Astrocyte (in vitro differentiated cells and primary cell): ENCODE results near the gene KLF7. TPM values are rescaled to one million over a fixed set of nuclear protein-coding genes. Genes with fewer than 3 reads are reported as not detected.

Experiments
- DNase-seq: peaks from one replicate; pipeline ENCODE4 v3.0.0-alpha.2; 2010; ENCODE audit warnings: low read depth
- FAIRE-seq: peaks from 2 replicates; lab custom pipeline; 2011; peaks lifted over from hg19 to GRCh38; lab: Jason Lieb, UNC
- H2AFZ ChIP-seq: 2 replicates; pipeline ENCODE4 v1.6.0; 2012; ENCODE audit warnings: low read depth, low read length, inconsistent platforms
- H3K27ac ChIP-seq: 2 replicates; pipeline ENCODE4 v1.5.1; 2011; ENCODE audit warnings: low read depth, low read length, inconsistent platforms
- H3K27me3 ChIP-seq: 2 replicates; pipeline ENCODE4 v1.6.0; 2011; ENCODE audit warnings: low read length, inconsistent platforms; ENCODE audit not compliant: insufficient read depth
- H3K36me3 ChIP-seq: 2 replicates; pipeline ENCODE4 v1.5.1; 2011; ENCODE audit warnings: low read length, inconsistent platforms; ENCODE audit not compliant: insufficient read depth
- H3K4me1 ChIP-seq: 2 replicates; pipeline ENCODE4 v1.5.1; 2011; ENCODE audit warnings: low read length, inconsistent platforms; ENCODE audit not compliant: insufficient read depth
- H3K4me2 ChIP-seq: 2 replicates; pipeline ENCODE4 v1.6.0; 2012; ENCODE audit warnings: low read length, inconsistent platforms
- H3K4me3 ChIP-seq: 2 replicates; pipeline ENCODE4 v1.5.1; 2011; ENCODE audit warnings: low read depth, mild to moderate bottlenecking, low read length, inconsistent platforms; ENCODE audit not compliant: insufficient read depth
- H3K79me2 ChIP-seq: 2 replicates; pipeline ENCODE4 v1.6.0; 2012; ENCODE audit warnings: mild to moderate bottlenecking, low read length, inconsistent platforms; ENCODE audit not compliant: insufficient read depth
- H3K9ac ChIP-seq: 2 replicates; pipeline ENCODE4 v1.6.0; 2012; ENCODE audit warnings: mild to moderate bottlenecking, low read length, inconsistent platforms
- H3K9me3 ChIP-seq: 2 replicates; pipeline ENCODE4 v1.5.1; 2012; ENCODE audit warnings: low read depth, mild to moderate bottlenecking, low read length, inconsistent platforms; ENCODE audit not compliant: insufficient read depth
- H4K20me1 ChIP-seq: 2 replicates; pipeline ENCODE4 v1.6.0; 2012; ENCODE audit warnings: low read length, inconsistent platforms; ENCODE audit not compliant: insufficient read depth
- H3K27ac Mint-ChIP-seq: one replicate; pipeline ENCODE4 v1.8.0; 2021; ENCODE audit warnings: mild to moderate bottlenecking, mixed read lengths; ENCODE audit not compliant: unreplicated experiment
- H3K27me3 Mint-ChIP-seq: one replicate; pipeline ENCODE4 v1.8.0; 2021; ENCODE audit warnings: low read depth, mixed read lengths; ENCODE audit not compliant: unreplicated experiment
- H3K36me3 Mint-ChIP-seq: one replicate; pipeline ENCODE4 v1.8.0; 2021; ENCODE audit warnings: low read depth, mixed read lengths; ENCODE audit not compliant: unreplicated experiment
- H3K4me1 Mint-ChIP-seq: one replicate; pipeline ENCODE4 v1.8.0; 2021; ENCODE audit warnings: low read depth, mixed read lengths; ENCODE audit not compliant: unreplicated experiment
- H3K4me3 Mint-ChIP-seq: one replicate; pipeline ENCODE4 v1.8.0; 2021; ENCODE audit warnings: mild to moderate bottlenecking, moderate library complexity, mixed read lengths; ENCODE audit not compliant: unreplicated experiment
- H3K9me3 Mint-ChIP-seq: one replicate; pipeline ENCODE4 v1.8.0; 2021; ENCODE audit warnings: mild to moderate bottlenecking, mixed read lengths; ENCODE audit not compliant: unreplicated experiment
- EZH2 ChIP-seq: IDR thresholded peaks from 2 replicates; pipeline ENCODE4 v1.6.1; 2012; ENCODE audit warnings: mild to moderate bottlenecking, low read length, inconsistent platforms; ENCODE audit not compliant: insufficient read depth
- total RNA-seq: library from RNA; stranded (reverse); gene quantifications from 2 replicates; pipeline ENCODE4 v1.2.1, GENCODE V29; 2021
- TF ChIP-seq, protein P1 (sequence below): IDR thresholded peaks from 2 replicates; pipeline ENCODE4 v1.5.1; 2011; ENCODE audit warnings: low read depth, mild to moderate bottlenecking, inconsistent platforms, low read length, moderate library complexity; ENCODE audit not compliant: insufficient read depth

KLF7 gene
- total RNA-seq, 1 donor from 2014 or later = 81.2 TPM

DNA sequence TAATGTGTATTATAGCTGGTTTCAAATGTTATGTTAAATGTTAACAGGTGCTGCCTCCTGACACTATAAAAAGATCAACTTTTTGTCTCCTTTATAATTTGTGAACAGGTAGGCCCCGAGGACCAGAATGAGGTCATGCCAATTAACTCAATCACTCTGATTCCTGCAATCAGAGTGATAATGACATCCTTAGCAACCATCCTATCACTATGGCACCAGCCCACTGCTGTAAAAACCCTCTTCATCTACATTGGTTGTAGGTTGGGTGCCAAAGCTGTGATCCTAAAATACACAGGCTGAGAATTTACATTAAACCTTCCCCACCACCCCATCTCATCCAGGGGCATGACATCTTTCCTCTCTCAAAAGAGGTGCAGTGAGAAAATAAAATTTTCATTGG, 122.9 kb downstream of the KLF7 start:
- Mint-ChIP-seq H3K27me3 (no peaks in the 10 kb centered on the region), H3K9me3 (no peaks in the 10 kb centered on the region), H3K36me3 (no peaks in the 10 kb centered on the region), H3K27ac (no peak overlapping the region), H3K4me3 (no peak overlapping the region), H3K4me1 (peaks cover 12% of the 10 kb centered on the region)
- Histone ChIP-seq H3K9me3 (no peaks in the 10 kb centered on the region), H3K4me1 (peaks cover 21% of the 10 kb centered on the region), H3K36me3 (no peaks in the 10 kb centered on the region), H3K79me2 (no peaks in the 10 kb centered on the region), H3K4me2 (no peak overlapping the region), H4K20me1 (no peaks in the 10 kb centered on the region), H3K9ac (no peak overlapping the region), H3K27ac (no peak overlapping the region), H2AFZ (no peak overlapping the region), H3K4me3 (no peak overlapping the region), H3K27me3 (no peaks in the 10 kb centered on the region)
- no peak for DNase-seq
- no peak for TF ChIP-seq EZH2
- TF ChIP-seq, protein P1, sequence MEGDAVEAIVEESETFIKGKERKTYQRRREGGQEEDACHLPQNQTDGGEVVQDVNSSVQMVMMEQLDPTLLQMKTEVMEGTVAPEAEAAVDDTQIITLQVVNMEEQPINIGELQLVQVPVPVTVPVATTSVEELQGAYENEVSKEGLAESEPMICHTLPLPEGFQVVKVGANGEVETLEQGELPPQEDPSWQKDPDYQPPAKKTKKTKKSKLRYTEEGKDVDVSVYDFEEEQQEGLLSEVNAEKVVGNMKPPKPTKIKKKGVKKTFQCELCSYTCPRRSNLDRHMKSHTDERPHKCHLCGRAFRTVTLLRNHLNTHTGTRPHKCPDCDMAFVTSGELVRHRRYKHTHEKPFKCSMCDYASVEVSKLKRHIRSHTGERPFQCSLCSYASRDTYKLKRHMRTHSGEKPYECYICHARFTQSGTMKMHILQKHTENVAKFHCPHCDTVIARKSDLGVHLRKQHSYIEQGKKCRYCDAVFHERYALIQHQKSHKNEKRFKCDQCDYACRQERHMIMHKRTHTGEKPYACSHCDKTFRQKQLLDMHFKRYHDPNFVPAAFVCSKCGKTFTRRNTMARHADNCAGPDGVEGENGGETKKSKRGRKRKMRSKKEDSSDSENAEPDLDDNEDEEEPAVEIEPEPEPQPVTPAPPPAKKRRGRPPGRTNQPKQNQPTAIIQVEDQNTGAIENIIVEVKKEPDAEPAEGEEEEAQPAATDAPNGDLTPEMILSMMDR = no peak
- no peak for FAIRE-seq

DNA sequence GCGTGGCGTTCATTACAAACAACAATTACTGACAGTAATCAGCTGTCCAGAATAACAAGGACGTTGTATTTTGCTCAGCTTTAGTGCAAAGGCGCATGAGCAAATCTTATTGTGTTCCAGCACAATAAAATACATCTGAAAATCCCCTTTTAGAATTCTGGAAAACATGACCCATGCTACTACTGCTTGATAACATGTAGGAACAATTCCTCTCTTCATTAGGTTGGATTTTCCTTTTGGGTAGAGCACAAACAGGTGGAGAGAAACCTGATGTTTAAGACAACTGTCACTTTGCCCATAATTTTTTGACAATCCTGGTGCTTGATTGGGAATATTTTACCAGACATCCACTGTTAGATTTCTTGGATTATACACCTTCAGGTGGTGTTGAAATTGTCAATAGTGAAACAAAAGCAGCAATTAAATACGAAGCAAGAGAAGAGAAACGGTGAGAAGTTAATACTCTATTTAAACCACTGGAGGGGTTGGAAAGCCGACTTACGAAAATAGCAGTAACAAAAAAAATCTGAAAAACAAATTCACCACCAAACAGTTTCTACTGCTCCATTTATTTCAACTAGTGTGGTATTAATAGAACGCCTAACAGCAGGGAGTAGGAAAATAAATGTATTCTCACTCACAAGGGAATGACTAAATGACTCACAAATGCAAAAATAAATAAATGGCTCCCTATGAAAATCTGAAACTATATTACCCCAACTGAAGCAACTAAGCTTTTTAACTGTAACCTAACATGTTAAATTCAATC, 123.8 kb downstream of the KLF7 start:
- Mint-ChIP-seq H3K36me3 (no peaks in the 10 kb centered on the region), H3K4me3 (no peak overlapping the region), H3K4me1 (peaks cover 16% of the 10 kb centered on the region), H3K27ac (no peak overlapping the region), H3K9me3 (no peaks in the 10 kb centered on the region), H3K27me3 (no peaks in the 10 kb centered on the region)
- no peak overlapping the region for H2AFZ ChIP-seq
- no peak for TF ChIP-seq EZH2
- TF ChIP-seq, protein P1 = no peak
- DNase-seq = peak; percentile 36
- H3K4me2 ChIP-seq = peak overlapping the region; percentile 65
- no peaks in the 10 kb centered on the region for H3K9me3 ChIP-seq
- no peak overlapping the region for H3K27ac ChIP-seq
- H3K4me1 ChIP-seq = peaks cover 21% of the 10 kb centered on the region
- no peaks in the 10 kb centered on the region for H3K79me2 ChIP-seq
- H3K9ac ChIP-seq = no peak overlapping the region
- no peaks in the 10 kb centered on the region for H3K27me3 ChIP-seq
- no peaks in the 10 kb centered on the region for H3K36me3 ChIP-seq
- H4K20me1 ChIP-seq = no peaks in the 10 kb centered on the region
- no peak overlapping the region for H3K4me3 ChIP-seq
- peak; percentile 66 for FAIRE-seq

DNA sequence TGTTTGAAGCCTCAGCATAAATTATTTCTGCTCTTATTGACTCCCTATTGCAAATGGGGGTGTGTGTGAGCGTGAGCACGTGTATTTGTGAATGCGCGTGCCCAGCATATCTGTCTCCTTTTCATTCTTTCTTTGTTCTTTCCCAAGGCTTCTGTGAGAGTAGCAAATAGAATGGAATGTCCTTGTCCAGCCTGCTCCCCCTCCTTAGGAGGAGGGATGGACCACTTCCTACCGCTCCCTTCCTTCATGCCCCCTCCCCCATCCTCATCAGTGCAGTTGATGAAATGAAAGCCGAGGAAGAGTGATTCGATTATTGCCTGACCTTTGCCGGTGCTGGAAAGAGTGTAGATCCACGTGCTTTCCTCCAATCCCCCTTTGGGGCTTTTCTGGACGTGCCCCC, 124.5 kb downstream of the KLF7 start:
- no peak overlapping the region for H3K27ac Mint-ChIP-seq
- Histone ChIP-seq H2AFZ (peak overlapping the region; percentile 56), H3K4me2 (peak overlapping the region; percentile 81), H3K4me3 (peak overlapping the region; percentile 41), H3K36me3 (no peaks in the 10 kb centered on the region), H3K27me3 (no peaks in the 10 kb centered on the region), H3K9ac (no peak overlapping the region), H3K79me2 (no peaks in the 10 kb centered on the region), H4K20me1 (no peaks in the 10 kb centered on the region), H3K27ac (no peak overlapping the region), H3K4me1 (peaks cover 16% of the 10 kb centered on the region), H3K9me3 (no peaks in the 10 kb centered on the region)
- H3K9me3 Mint-ChIP-seq = no peaks in the 10 kb centered on the region
- DNase-seq (peak; percentile 38), FAIRE-seq (no peak)
- no peak overlapping the region for H3K4me3 Mint-ChIP-seq
- TF ChIP-seq, protein P1 = no peak
- TF ChIP-seq EZH2 = no peak
- no peaks in the 10 kb centered on the region for H3K36me3 Mint-ChIP-seq
- no peaks in the 10 kb centered on the region for H3K27me3 Mint-ChIP-seq
- peaks cover 20% of the 10 kb centered on the region for H3K4me1 Mint-ChIP-seq
